Measurements from ENCODE around the gene YY1. TPM values are rescaled to one million over a fixed set of nuclear protein-coding genes. Genes with fewer than 3 reads are reported as not detected.

The YY1 gene
- total and polyA plus RNA-seq, 2 of the 8 experiments (the other 6 are each of a cell fraction or from before 2014, with no cell fraction given) = 26.4 to 106 TPM

DNA sequence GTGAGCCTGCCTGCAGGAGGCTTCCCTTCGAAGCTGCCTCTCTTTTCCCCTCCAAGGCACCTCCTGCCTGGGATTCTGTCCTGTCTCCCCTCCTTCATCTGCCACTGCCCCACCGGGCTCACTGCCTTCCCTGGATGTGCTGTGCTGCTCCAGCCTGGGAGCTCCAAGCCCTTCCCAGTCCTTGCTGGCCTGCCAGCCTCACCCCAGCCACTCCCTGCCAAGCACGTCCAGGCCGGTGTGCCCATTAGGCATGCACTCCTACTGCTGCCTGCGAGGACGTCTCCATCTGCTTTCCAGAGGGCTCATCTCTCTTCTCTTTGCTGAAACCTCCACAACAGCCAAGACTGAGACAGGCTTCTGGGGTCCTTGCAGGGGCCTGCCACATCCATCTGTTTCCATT, 75.8 kb downstream of the YY1 start:
- no peak overlapping the region for H2BK15ac ChIP-seq (ENCODE audit: low read length)
- no peaks in the 10 kb centered on the region for H3K79me2 ChIP-seq (ENCODE audit: control insufficient read depth in 1 of 2, insufficient read depth in 2 of 2, low read length in 2 of 2)
- no peak overlapping the region for H3K18ac ChIP-seq (ENCODE audit: extremely low read depth, low read length)
- no peak overlapping the region for H3K4me2 ChIP-seq (ENCODE audit: insufficient read depth in 1 of 2, low read depth in 2 of 2, low read length in 2 of 2)
- H4K20me1 ChIP-seq (replicated peaks in 1 of 2; ENCODE audit: control insufficient read depth in 1 of 2, insufficient read depth in 2 of 2, low read length in 2 of 2) = peaks cover 0 to 2% of the 10 kb centered on the region in 2 experiments
- no peak overlapping the region for H2BK120ac ChIP-seq (replicated peaks; ENCODE audit: low read depth, low read length)
- H3K23ac ChIP-seq (ENCODE audit: insufficient read length) = no peak overlapping the region
- no peak overlapping the region for H3K27ac ChIP-seq (ENCODE audit: low read depth, low read length)
- H2AFZ ChIP-seq (ENCODE audit: low read length) = no peak overlapping the region
- ChIA-PET POLR2A (ENCODE audit: partially characterized antibody) (interaction anchor here (0.6 to 2.1 kb wide), 5 partner anchors 8 to 29 kb away, joined by 3 to 10 read pairs (median 4); partner anchors contain the start of gene SLC25A29), CTCF (ENCODE audit: partially characterized antibody) (interaction anchor here (0.6 to 3.0 kb wide), 5 partner anchors 13 to 68 kb away, joined by 3 to 17 read pairs (median 3); no protein-coding TSS in a partner anchor)
- H3K36me3 ChIP-seq (ENCODE audit: control insufficient read depth in 2 of 4, insufficient read depth in 4 of 4, low read length in 3 of 4) = no peaks in the 10 kb centered on the region
- no peak overlapping the region for H3K9ac ChIP-seq (replicated peaks in 1 of 4; ENCODE audit: extremely low read depth in 1 of 4, low read depth in 3 of 4, low read length in 3 of 4)
- no peak overlapping the region for H3K14ac ChIP-seq (ENCODE audit: insufficient read length)
- no peaks in the 10 kb centered on the region; a peak in 2 of 7 replicates for H3K27me3 ChIP-seq (replicated peaks in 1 of 4; ENCODE audit: control insufficient read depth in 3 of 4, extremely low read depth in 1 of 4, insufficient read depth in 3 of 4, low read length in 3 of 4)
- 88% methylated on average over 5 of the region's 6 CpGs; no CpG with 5 or more reads in 1 of the 2 experiments for WGBS, 2 experiments (ENCODE audit: extremely low coverage in 1 of 2, insufficient coverage in 1 of 2, insufficient read length in 1 of 2, insufficient replicate concordance in 2 of 2, low coverage in 1 of 2, low lambda C conversion rate in 2 of 2, missing lambda C conversion rate in 1 of 2)
- H3K4me1 ChIP-seq (replicated peaks in 1 of 4; ENCODE audit: control insufficient read depth in 3 of 4, insufficient read depth in 4 of 4, low read length in 3 of 4) = peaks cover 0 to 8% (median 2%) of the 10 kb centered on the region in 4 experiments; a peak in 5 of 7 replicates
- no peaks in the 10 kb centered on the region for H3K79me1 ChIP-seq (ENCODE audit: low read depth, low read length)
- no peak overlapping the region for H3K56ac ChIP-seq (replicated peaks; ENCODE audit: insufficient read length, low read depth, low read length)
- no peak for DNase-seq (ENCODE audit: low read depth in 1 of 2, low spot score in 2 of 2)
- H3K23me2 ChIP-seq (ENCODE audit: low read depth, low read length) = no peaks in the 10 kb centered on the region; the same call in 1 of the 2 replicates
- H4K91ac ChIP-seq (replicated peaks; ENCODE audit: insufficient read length, low read length) = no peak overlapping the region
- no peaks in the 10 kb centered on the region for H3K9me3 ChIP-seq (ENCODE audit: insufficient read depth in 2 of 2, low read depth in 1 of 2, low read length in 1 of 2)
- H4K8ac ChIP-seq (ENCODE audit: extremely low read depth, insufficient read depth, low read length) = no peak overlapping the region
- peak overlapping the region; percentile 4; the same call in 1 of the 2 replicates for H2AK5ac ChIP-seq (ENCODE audit: low read depth, low read length)
- no peak overlapping the region for H2BK5ac ChIP-seq (ENCODE audit: low read depth, low read length)
- 0 out of 2 replicates have a peak overlapping the region, but pooled peaks have one; percentile 34 for H2BK20ac ChIP-seq (ENCODE audit: low read length)
- H4K5ac ChIP-seq (ENCODE audit: insufficient read length, low read depth, low read length) = no peak overlapping the region
- peak overlapping the region; percentile 66 for H3K4ac ChIP-seq (replicated peaks; ENCODE audit: insufficient read length, low read depth, low read length)
- H2BK12ac ChIP-seq (ENCODE audit: low read depth, low read length) = no peak overlapping the region
- H3K4me3 ChIP-seq (ENCODE audit: extremely low read depth in 1 of 4, insufficient read depth in 2 of 4, low read depth in 3 of 4, low read length in 4 of 4) = no peak overlapping the region
- no peak for FAIRE-seq
- TF ChIP-seq KDM4A (IDR thresholded peaks at IDR 0.05; ENCODE audit: low read depth, low read length, severe bottlenecking) (no peak), EGR1 (IDR thresholded peaks at IDR 0.05; ENCODE audit: borderline replicate concordance, low read depth, low read length) (no peak), ASH2L (IDR thresholded peaks at IDR 0.05; ENCODE audit: low read length) (no peak), BACH1 (IDR thresholded peaks at IDR 0.05; ENCODE audit: low read length) (no peak), TEAD4 (IDR thresholded peaks at IDR 0.05; ENCODE audit: low read depth, low read length) (no peak), NANOG (IDR thresholded peaks at IDR 0.05; ENCODE audit: insufficient read depth, low read depth, low read length, poor library complexity, severe bottlenecking) (no peak), NRF1 (IDR thresholded peaks at IDR 0.05; ENCODE audit: low read depth, low read length) (no peak), GABPA (IDR thresholded peaks at IDR 0.05; ENCODE audit: borderline replicate concordance, insufficient read depth, low read length) (no peak), CREB1 (IDR thresholded peaks at IDR 0.05) (no peak), HDAC2 (IDR thresholded peaks at IDR 0.05; ENCODE audit: borderline replicate concordance in 1 of 2, low read depth in 2 of 2, low read length in 2 of 2) (no peak), EP300 (IDR thresholded peaks at IDR 0.05; ENCODE audit: borderline replicate concordance in 1 of 2, low read depth in 2 of 2, low read length in 2 of 2) (no peak)
- TF ChIP-seq, protein P1, sequence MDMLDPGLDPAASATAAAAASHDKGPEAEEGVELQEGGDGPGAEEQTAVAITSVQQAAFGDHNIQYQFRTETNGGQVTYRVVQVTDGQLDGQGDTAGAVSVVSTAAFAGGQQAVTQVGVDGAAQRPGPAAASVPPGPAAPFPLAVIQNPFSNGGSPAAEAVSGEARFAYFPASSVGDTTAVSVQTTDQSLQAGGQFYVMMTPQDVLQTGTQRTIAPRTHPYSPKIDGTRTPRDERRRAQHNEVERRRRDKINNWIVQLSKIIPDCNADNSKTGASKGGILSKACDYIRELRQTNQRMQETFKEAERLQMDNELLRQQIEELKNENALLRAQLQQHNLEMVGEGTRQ (IDR thresholded peaks at IDR 0.05; ENCODE audit: low read length) = no peak
